22Rv1 (cell line): ENCODE results near the gene BAMBI.

Experiments
- ZFX ChIP-seq: fragments of 450-650 bp; IDR thresholded peaks from 2 replicates; pipeline ENCODE4 v1.6.1; 2017; ENCODE audit warnings: antibody characterized with exemption, borderline replicate concordance
- TF ChIP-seq, protein P1 (sequence below): fragments of 450-650 bp; IDR thresholded peaks from 2 replicates; pipeline ENCODE4 v1.5.1; 2017; ENCODE audit warnings: mild to moderate bottlenecking

- TF ChIP-seq, protein P1, sequence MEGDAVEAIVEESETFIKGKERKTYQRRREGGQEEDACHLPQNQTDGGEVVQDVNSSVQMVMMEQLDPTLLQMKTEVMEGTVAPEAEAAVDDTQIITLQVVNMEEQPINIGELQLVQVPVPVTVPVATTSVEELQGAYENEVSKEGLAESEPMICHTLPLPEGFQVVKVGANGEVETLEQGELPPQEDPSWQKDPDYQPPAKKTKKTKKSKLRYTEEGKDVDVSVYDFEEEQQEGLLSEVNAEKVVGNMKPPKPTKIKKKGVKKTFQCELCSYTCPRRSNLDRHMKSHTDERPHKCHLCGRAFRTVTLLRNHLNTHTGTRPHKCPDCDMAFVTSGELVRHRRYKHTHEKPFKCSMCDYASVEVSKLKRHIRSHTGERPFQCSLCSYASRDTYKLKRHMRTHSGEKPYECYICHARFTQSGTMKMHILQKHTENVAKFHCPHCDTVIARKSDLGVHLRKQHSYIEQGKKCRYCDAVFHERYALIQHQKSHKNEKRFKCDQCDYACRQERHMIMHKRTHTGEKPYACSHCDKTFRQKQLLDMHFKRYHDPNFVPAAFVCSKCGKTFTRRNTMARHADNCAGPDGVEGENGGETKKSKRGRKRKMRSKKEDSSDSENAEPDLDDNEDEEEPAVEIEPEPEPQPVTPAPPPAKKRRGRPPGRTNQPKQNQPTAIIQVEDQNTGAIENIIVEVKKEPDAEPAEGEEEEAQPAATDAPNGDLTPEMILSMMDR: no peak
- TF ChIP-seq ZFX: no peak
Measured at GRCh38 chr10:28668363-28669226, 8.7 kb upstream of the BAMBI start.
